NOMO-1 (cell line): ENCODE measurements around the gene CEP131.

ENCODE experiments used
- DNase-seq, 2 experiments: peaks; one replicate each; lab custom pipeline; 2025; ENCODE audit not compliant: unreplicated experiment in 2 of 2; lab: John Stamatoyannopoulos, UW

The CEP131 gene

GRCh38 chr17:81204578-81204977 lies 18.2 kb downstream of the CEP131 start:
- DNase-seq = no peak

- DNase-seq = no peak
Measured at GRCh38 chr17:81203136-81203535, 19.6 kb downstream of the CEP131 start.

GRCh38 chr17:81202318-81202717 lies 20.4 kb downstream of the CEP131 start:
- DNase-seq = no peak

- peak; percentile 10 to 31 for DNase-seq
Measured at GRCh38 chr17:81200695-81201580, 21.8 kb downstream of the CEP131 start.

DNA sequence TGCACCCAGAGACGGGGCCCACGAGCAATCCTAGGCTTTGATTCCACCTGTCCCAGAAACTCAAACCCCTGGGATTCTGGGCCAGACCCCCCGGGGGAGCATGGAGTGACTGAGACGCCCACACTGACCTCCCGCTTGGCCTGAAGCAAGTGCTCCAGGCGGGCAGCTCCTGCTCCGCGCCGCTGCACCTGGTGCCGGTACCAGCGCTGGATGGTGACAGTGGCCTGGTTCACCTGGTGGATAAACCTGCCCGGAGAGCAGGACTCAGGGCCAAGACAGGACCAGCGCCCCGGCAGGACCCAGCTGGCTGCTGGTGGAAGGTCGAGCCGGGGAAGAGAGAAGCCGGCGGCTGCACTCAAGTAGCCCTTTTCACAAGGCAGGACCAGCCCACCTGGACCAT lies 22.6 kb downstream of the CEP131 start:
- DNase-seq = no peak

GRCh38 chr17:81199482-81199830 lies 23.3 kb downstream of the CEP131 start:
- no peak for DNase-seq

- DNase-seq = no peak
Measured at GRCh38 chr17:81198826-81199481, 23.8 kb downstream of the CEP131 start.

DNA sequence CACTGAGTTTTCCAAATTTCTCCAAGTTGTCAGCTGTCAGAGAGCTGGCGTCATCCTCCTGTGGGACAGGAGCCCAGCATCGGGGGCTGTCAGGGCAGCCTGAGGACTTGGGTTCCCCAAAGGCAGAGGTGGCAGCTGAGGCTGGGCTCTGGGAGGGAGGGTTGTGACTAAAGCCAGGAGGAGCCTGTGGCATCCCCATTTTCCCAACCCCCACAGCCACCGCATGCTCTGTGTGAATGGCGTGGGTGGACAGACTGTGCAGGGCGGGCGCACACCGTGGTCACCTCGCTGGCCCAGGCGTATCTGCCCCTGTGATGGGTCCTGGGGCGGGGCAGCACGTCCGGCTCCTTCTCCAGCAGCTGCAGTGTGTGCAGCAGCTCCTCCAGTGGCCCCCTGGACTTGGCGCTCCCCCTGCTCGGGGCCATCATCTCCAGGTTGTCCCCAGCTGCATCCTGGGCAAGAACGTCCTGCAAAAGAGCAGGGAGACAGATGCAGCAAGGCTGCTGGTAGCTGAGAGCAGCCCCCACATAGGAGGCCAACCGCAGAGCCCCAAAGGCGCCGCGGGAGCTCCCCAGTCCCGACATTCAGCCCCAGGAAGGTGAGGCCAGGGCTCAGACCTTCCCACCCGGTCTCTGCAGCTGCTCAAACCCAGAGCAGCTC lies 24.8 kb downstream of the CEP131 start:
- no peak for DNase-seq

DNA sequence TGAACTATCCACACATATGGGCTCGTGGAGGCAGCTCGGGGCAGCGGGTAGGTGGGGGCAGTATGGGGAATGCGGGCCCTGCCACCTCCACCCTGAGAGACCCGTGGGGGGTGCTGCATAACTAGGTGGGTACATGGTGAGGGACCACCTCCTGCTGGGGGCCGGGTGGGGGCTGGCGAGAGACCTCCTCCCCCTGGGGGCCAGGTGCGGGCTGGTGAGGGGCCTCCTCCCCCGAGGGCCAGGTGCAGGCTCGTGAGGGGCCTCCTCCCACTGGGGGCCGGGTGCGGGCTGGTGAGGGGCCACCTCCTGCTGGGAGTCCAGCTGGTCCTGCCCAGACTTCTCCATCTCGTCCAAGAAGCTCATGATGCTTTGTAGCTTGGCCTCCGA lies 25.4 kb downstream of the CEP131 start:
- no peak for DNase-seq

DNA sequence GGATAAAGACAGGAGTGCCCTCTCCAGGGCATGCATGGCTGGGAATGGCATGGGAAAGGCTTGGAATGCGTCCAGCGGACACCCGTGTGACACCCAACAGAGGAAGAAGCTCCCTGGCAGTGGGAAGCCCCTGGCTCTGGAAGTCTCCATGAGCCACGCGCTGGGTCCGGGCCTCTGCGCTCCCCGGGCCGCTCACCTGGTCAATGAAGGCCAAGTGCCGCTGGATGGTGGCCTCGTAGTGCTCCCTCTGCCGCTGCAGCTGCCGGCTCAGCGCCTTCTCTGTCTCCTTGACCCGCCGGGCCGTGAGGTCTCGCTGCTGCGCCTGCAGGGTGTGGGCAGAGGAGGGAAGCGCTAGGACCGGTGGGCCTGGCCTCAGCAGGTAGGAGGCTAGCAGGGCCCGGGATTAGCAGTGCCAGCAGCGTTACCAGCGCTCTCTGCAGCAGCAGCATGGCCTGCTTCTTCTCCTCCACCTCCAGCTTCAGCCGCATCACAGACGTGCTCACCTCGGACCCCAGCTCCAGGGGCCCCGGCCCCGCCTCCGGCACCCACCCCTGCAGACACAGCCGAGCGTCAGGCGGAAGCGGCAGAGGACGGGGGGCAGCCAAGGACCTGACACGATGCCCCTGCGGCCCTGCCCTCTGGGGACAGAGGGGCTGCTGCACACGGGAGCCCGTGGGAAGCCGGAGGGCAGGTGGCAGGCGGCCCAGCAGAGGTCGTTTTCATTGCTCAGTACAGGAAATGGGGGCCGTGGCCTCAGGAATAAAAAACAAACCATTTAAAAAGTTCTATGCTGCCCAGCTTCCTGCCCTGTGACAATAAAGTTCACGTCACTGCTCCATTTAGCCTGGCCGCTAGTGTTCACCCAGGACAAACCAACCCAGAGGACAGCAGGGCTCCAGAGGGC lies 26.0 kb downstream of the CEP131 start:
- no peak for DNase-seq

DNA sequence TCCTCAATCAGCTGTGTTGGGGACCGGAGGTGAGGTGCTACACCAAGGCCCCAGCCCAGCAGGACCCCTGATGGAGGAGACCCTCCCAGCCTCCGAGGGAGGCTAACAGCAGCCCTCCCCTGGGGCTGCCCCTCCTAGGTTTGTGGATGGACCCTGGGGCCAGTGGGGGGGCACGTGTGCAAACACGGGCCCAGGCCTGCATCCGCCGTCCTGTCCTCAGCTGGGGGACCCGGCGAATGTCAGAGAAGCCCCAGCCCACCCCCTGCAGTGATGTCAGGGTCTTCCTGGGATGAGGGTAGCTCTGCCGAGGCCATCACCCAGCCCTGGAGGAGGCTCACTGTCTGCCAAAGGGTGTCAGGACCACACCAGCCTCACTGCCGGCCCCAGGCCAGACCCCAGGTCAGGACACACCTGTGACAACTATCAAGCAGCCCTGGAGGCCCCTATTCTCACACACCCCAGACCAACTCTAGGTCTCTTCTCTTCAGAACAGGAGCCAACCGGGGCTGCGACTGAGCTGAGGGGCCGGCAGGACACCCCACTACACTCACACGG lies 26.7 kb downstream of the CEP131 start:
- DNase-seq = no peak

GRCh38 chr17:81194941-81195901 lies 27.5 kb downstream of the CEP131 start:
- no peak for DNase-seq

DNA sequence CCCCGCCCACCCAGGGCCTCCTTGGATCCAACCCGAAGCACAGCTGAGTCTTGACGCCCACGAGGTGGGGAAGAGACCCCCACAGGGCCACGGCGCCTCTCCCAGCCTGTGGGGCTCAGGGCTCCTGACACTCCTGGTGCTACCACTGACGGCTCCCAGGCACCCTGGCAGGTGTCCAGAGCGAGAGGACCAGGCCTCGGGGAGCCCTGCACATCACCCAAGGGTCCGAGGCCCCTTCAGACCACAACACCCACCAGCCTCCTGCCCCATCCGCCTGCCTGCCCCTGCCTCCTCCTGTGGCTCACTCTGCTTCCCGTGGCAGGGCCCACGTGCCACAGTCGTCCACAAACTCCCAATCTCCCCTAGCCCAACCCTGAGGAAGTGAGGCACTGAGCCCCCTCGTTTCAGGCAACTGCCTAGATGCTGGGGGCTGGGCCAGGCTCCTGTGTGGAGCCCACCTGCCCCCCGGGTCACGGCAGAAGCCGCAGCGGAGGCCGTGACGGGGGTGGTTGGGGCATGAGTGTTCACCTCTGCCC lies 28.5 kb downstream of the CEP131 start:
- no peak for DNase-seq

DNA sequence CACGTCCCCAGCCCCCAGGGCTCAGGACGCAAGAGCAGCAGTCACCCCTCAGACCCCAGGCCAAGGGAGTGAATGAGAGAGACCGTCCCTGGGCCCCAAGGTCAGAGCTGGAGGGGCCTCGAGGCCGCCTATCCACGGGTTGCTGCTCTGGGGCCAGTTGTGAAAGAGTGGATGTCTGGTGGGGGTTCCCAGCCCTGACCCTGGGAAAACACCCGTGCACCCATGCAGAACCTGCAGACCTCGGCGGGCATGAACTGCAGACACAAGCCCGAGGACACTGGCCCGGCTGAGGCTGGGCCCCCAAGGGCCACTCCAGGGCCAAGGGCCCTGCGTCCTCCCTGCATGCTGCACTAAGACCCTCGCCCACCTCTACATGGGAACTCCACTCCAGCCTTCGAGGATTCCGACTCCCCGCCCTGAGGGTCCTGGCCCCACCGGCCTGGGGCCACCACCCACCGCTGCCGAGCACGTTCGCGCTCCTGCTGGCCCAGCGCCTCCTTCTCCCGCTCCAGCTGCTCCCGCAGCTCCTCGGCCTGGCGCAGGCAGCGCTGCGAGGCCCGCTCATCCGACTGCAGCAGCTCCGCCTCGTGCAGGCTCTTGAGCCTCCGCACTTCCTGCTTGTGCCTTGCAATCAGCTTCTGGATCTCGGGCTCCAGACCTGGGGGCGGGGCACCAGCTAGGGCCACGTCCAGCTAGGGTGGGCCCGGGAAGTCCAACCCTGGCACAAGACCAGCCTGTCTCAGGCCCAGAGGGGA lies 29.1 kb downstream of the CEP131 start:
- DNase-seq = no peak

DNA sequence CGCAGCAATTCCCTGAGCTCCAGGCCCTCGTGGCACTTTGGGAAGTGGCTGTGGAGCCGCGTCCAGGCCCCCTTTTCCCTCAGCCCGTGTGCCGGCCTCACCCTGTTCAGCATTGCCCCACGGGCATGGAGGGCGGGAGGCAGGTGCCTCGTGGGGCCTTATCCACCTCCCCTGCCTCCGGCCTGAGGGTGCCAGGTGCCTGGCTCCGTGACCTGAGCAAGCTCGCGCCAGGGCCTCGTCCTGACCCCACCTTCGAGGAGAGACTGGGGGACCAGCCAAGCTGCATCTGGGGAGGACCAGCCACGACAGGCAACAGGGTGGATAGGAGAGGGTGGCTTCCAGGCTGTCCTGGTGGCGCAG lies 29.7 kb downstream of the CEP131 start:
- DNase-seq = no peak

DNA sequence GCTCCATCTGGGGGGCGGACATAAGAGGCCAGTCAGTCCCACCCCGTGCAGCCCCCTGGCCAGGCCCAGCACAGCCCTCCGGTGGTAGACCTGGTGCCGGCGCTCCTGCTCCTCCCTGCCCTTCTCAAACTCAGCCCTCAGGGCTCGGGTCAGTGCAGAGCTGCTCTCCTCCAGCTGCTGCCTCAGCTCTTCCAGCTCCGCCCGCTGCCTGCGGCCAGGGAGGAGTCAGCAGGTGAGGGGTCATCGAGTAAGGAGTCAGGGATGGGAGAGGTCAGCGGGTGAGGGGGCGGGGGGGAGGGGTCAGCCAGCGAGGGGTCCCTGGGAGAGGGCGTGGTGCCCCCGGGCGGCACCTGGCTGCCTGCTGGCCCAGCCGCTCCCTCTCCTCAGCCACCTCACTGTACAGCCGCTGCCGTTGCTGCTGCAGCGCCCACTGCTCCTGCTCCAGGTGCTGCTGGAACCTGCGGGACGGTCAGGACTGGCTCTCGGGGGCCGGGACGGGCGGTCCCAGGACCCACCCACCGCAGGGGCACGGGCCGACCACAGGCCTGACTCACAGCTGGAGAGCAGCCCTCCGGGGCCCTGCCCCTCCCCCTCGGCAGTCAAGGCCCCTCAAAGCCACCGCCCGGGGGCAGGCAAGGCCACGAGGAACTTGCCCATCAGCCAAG lies 30.2 kb downstream of the CEP131 start:
- DNase-seq = no peak

- DNase-seq = no peak
Measured at GRCh38 chr17:81191646-81192045, 31.1 kb downstream of the CEP131 start.

- no peak for DNase-seq
Measured at GRCh38 chr17:81191116-81191515, 31.6 kb downstream of the CEP131 start.
